ENCODE data around the gene COP1. TPM values are rescaled to one million over a fixed set of nuclear protein-coding genes. Genes with fewer than 3 reads are reported as not detected.

COP1 gene
- total and polyA plus RNA-seq, 2 donors (not counting 3 experiments of a cell fraction or from before 2014, with no cell fraction given), result 16.5 to 40.9 TPM

- no peaks in the 10 kb centered on the region for H3K4me1 ChIP-seq (ENCODE audit: control insufficient read depth, extremely low read depth, insufficient read depth, low read length)
- H3K36me3 ChIP-seq (ENCODE audit: control insufficient read depth in 2 of 2, extremely low read depth in 1 of 2, insufficient read depth in 2 of 2, low read length in 2 of 2), result no peaks in the 10 kb centered on the region
- H3K9ac ChIP-seq (replicated peaks; ENCODE audit: extremely low read depth, insufficient read depth, low read length), result no peak overlapping the region
- H3K79me2 ChIP-seq (ENCODE audit: control insufficient read depth, insufficient read depth, low read length), result no peaks in the 10 kb centered on the region
- no peaks in the 10 kb centered on the region for H3K9me3 ChIP-seq (replicated peaks; ENCODE audit: control insufficient read depth, insufficient read depth, low read length)
- no peak overlapping the region for H3K4me2 ChIP-seq (ENCODE audit: insufficient read depth, low read length)
- POLR2A ChIA-PET, result no interaction called here
- no peaks in the 10 kb centered on the region for H3K27me3 ChIP-seq (ENCODE audit: control insufficient read depth in 2 of 2, insufficient read depth in 2 of 2, low read length in 2 of 2)
- H3K4me3 ChIP-seq (replicated peaks in 1 of 3; ENCODE audit: insufficient read depth in 1 of 3, low read depth in 1 of 3, low read length in 3 of 3), result no peak overlapping the region
- no peaks in the 10 kb centered on the region for H3K9me1 ChIP-seq (replicated peaks; ENCODE audit: control insufficient read depth, extremely low read depth, insufficient read depth, low read length)
- H4K20me1 ChIP-seq (replicated peaks; ENCODE audit: control insufficient read depth, extremely low read depth, insufficient read depth, low read length), result no peaks in the 10 kb centered on the region
- no peak overlapping the region for H2AFZ ChIP-seq (ENCODE audit: low read depth, low read length)
- CTCF ChIA-PET, result no interaction called here
- FAIRE-seq, result no peak
- no peak overlapping the region for H3K27ac ChIP-seq (ENCODE audit: insufficient read depth, low read depth, low read length)
- intact Hi-C loops (cut with micrococcal nuclease) (no loop called here), dilution Hi-C loops (cut with MboI; ENCODE audit: extremely low pct_ligation_motif_present, low sequenced_read_pairs) (no loop called here)
- no peak for DNase-seq (ENCODE audit: low read depth, low spot score)
- TF ChIP-seq MAX (IDR thresholded peaks at IDR 0.05; ENCODE audit: insufficient read depth, insufficient read length) (no peak), POLR2AphosphoS5 (IDR thresholded peaks at IDR 0.05; ENCODE audit: insufficient read depth, low read depth, low read length) (no peak), JUN (IDR thresholded peaks at IDR 0.05; ENCODE audit: borderline replicate concordance, insufficient read depth, insufficient read length, low read depth) (no peak), FOS (IDR thresholded peaks at IDR 0.05; ENCODE audit: borderline replicate concordance, insufficient read depth, low read length) (no peak), POLR2A (IDR thresholded peaks at IDR 0.05; ENCODE audit: low read depth, low read length) (no peak), EZH2 (IDR thresholded peaks at IDR 0.05; ENCODE audit: borderline replicate concordance, low read depth, low read length, severe bottlenecking) (no peak), GATA2 (IDR thresholded peaks at IDR 0.05; ENCODE audit: insufficient read depth, insufficient read length, low read depth, low read length) (no peak), MYC (IDR thresholded peaks at IDR 0.05; ENCODE audit: low read depth, low read length) (no peak)
- TF ChIP-seq, protein P1, sequence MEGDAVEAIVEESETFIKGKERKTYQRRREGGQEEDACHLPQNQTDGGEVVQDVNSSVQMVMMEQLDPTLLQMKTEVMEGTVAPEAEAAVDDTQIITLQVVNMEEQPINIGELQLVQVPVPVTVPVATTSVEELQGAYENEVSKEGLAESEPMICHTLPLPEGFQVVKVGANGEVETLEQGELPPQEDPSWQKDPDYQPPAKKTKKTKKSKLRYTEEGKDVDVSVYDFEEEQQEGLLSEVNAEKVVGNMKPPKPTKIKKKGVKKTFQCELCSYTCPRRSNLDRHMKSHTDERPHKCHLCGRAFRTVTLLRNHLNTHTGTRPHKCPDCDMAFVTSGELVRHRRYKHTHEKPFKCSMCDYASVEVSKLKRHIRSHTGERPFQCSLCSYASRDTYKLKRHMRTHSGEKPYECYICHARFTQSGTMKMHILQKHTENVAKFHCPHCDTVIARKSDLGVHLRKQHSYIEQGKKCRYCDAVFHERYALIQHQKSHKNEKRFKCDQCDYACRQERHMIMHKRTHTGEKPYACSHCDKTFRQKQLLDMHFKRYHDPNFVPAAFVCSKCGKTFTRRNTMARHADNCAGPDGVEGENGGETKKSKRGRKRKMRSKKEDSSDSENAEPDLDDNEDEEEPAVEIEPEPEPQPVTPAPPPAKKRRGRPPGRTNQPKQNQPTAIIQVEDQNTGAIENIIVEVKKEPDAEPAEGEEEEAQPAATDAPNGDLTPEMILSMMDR (IDR thresholded peaks at IDR 0.05; ENCODE audit: extremely low read depth in 1 of 2, insufficient read depth in 1 of 2, low read depth in 1 of 2, low read length in 2 of 2), result no peak
- BruUV-seq (replicated peaks), result no TSS peak
These were observed 237.9 kb downstream of the COP1 start for GRCh38 chr1:175969231-175969630.

Data from endothelial cell of umbilical vein (primary cell).